ENCODE results near the gene DPY19L1.
A peak's percentile ranks its signal among the peaks of the same experiment; 100 is the strongest.
"Not testable (repeated sequence)": the region's sequence is repeated elsewhere in the genome, so short reads cannot be mapped to it uniquely, and the experiment has no call there.

The DPY19L1 gene

GRCh38 chr7:35037211-35037525 is at the start of gene DPY19L1:
TSS of gene DPY19L1 (minus strand) at chr7:35037485. CDS start at chr7:35037394, 91 bp downstream.
- no peak for DNase-seq

GRCh38 chr7:35079517-35079916 is 42.2 kb upstream of the DPY19L1 start:
- DNase-seq, result not testable (repeated sequence)

DNA sequence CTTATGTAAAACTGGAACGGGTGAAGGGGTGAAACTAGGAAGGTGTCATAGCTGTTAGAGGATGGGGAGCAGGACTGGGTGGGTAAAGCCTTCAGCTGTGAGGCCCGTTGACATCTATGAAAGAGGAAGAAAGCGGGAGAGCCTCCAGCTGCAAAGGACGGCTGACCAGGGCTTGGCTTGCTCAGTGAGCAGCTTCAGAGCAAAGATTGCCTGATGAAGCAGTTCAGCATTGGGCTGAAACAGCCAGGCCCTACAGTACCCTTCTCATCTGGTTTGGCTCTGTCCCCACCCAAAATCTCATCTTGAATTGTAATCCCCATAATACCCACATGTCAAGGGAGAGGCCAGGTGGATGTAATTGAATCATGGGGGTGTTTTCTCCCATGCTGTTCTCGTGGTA is 36.7 kb upstream of the DPY19L1 start:
- not testable (repeated sequence) for DNase-seq

GRCh38 chr7:35072950-35073827 is 35.9 kb upstream of the DPY19L1 start:
- peak; percentile 18 for DNase-seq

GRCh38 chr7:35069084-35069483 is 31.8 kb upstream of the DPY19L1 start:
- DNase-seq, result not testable (repeated sequence)

DNA sequence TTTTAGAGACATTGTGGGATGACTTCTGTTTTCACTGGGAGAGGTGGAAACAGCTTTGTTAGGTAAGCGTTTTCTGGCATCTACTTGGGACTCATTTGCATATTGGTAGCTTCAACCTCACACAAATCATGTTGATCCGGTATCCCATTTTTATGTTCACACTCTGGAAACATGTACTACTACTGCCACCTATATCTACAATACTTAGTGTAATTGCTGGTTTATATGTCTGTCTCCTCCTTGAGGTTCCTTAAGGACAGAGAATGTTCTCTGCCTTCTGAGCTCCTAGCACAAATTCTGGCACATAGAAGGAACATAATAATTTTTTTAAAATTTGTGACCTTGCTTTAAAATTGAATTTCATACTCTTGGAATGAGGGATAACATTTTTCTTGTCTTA is 28.1 kb upstream of the DPY19L1 start:
- not testable (repeated sequence) for DNase-seq

DNA sequence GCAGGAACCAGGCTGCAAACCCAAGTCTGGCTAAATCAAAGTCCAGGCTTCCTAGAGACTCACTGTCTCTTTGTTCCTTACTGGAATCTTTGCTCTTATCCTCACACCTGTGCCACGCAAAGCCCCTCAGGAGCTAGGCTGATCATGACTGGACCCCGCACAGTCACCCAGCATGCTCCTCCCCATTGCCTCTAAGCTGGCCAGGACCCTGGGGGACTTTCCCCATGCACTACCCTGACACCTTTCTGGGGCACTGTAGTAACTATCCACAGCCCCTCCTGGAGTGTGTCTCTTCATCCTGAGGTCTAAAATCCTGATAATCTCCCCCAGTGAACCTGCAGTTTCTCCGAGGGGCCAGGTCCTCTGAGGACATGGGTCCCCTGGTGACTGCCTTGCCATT is 21.3 kb upstream of the DPY19L1 start:
- not testable (repeated sequence) for DNase-seq

DNA sequence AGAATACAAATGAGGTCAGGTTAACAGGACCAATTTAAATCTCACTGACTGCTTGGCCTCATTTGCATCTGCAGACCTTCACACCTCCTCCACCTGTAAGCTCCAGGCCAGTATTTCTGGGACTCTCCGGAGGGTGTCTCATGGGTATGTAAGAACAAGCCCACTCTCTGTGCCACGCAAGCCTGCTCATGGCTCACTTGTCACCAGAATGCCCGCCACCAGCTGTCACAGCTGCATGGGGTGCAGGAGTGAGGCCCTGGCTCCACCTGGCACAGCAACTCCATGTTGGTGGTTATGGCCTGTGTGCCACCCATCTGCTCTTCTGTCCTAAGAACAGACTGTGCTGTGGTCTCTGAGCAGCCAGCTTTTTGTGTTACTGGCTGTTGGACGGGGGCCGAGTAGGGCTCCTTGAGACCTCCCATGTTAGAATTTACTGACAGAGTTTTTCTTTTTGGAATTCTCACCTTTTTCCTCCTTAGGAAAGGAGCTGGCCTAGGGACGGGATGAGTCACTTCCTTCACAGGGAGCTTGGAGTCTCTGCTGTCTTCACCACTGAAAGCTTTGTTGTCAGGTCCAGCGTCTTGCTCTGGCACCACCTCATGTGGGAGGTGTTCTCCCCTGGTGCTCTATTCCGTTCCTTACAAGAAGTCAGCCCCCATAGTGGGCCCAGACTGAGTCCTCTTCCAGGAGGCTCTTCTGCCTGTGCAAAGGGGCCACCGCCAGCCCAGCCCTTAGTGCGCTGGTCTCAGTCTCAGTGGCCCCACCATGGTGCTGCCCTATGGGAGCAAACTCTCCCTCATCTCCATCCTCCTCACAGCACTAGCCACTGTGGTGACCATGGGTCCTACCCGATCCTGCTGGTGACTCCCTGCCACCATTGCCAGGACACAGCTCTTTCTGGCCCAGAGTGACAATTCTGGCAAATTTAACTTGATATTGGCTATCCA is 20.5 kb upstream of the DPY19L1 start:
- DNase-seq, result not testable (repeated sequence)

GRCh38 chr7:35055733-35056132 is 18.4 kb upstream of the DPY19L1 start:
- DNase-seq, result not testable (repeated sequence)

GRCh38 chr7:35053488-35054175 is 16.3 kb upstream of the DPY19L1 start:
- DNase-seq, result not testable (repeated sequence)

DNA sequence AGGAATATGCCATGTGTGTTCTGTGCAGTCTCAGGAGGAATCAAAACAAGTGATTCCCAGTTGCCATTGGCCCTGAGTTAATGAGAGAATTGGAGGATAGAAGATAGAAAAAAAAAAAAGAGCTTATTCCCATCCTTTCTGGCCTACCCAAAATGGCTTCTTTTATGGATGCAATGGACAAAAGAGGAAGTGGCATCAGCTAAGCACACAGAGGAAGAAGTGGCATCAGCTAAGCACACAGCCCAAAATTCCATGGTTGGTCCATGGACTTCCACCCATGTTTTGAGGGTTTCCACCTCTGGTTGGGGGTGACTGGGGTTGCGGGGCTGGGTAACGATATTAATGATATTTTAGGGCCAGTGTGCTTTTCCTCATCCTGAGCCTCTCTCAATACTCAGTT is 11.1 kb upstream of the DPY19L1 start:
- not testable (repeated sequence) for DNase-seq

- DNase-seq, result not testable (repeated sequence)
These were observed 10.6 kb upstream of the DPY19L1 start for GRCh38 chr7:35047912-35048305.

- not testable (repeated sequence) for DNase-seq
These were observed 10.1 kb upstream of the DPY19L1 start for GRCh38 chr7:35047263-35047911.

- DNase-seq, result not testable (repeated sequence)
These were observed 6.0 kb upstream of the DPY19L1 start for GRCh38 chr7:35043301-35043700.

GRCh38 chr7:35040906-35041305 is 3.6 kb upstream of the DPY19L1 start:
- DNase-seq, result no peak

DNA sequence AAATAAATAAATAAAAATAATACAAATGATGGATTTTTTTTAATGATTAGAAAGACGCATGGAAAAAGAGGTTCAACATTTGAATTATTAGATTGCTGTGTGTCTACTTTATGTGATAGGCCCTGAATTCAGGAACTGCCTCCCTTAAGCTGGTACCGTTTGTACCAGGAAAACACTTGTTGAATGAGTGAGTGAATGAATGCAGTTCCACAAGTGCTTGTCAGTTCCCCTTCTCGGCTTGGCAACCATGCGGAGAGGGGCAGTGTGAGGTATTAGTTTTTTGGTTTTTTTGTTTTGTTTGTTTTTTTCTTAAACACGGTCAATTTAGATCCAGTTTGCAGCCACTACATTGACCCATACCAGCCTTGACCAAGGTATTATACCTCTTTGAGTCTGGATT is 2.1 kb upstream of the DPY19L1 start:
- no peak for DNase-seq

GRCh38 chr7:35038354-35038753 is 1.1 kb upstream of the DPY19L1 start:
- DNase-seq, result no peak

- DNase-seq, result peak; percentile 81
These were observed 449 bp upstream of the DPY19L1 start for GRCh38 chr7:35037526-35038341.

GRCh38 chr7:35036361-35037171 is 719 bp downstream of the DPY19L1 start:
- DNase-seq, result peak; percentile 29

GRCh38 chr7:35035511-35035961 is 1.7 kb downstream of the DPY19L1 start:
- DNase-seq, result peak; percentile 88

- no peak for DNase-seq
These were observed 5.1 kb downstream of the DPY19L1 start for GRCh38 chr7:35032166-35032565.

Data from NCI-H526 treated with DMSO at 0.1 percent for 48 hours (cell line).